Muscle layer of colon (tissue), 2 donors: Measurements from ENCODE around the gene LRRC59.
"Not testable (repeated sequence)": the region's sequence is repeated elsewhere in the genome, so short reads cannot be mapped to it uniquely, and the experiment has no call there.

Source experiments
- H3K27ac ChIP-seq: one replicate; pipeline ENCODE4 v1.7.0; 2013; ENCODE audit warnings: low read depth, mild to moderate bottlenecking, low read length, moderate library complexity
- H3K27me3 ChIP-seq, 2 donors: one replicate each; pipeline ENCODE4 v1.7.0; 2013; ENCODE audit warnings: low read length in 2 of 2, mild to moderate bottlenecking in 2 of 2; ENCODE audit not compliant: insufficient read depth in 2 of 2, control insufficient read depth in 1 of 2
- H3K36me3 ChIP-seq: one replicate; pipeline ENCODE4 v1.7.0; 2013; ENCODE audit warnings: mild to moderate bottlenecking, low read length; ENCODE audit not compliant: insufficient read depth
- H3K4me1 ChIP-seq: one replicate; pipeline ENCODE4 v1.7.0; 2013; ENCODE audit warnings: mild to moderate bottlenecking, low read length; ENCODE audit not compliant: insufficient read depth
- H3K4me3 ChIP-seq, 2 donors: one replicate each; pipeline ENCODE4 v1.7.0; 2013; ENCODE audit warnings: low read length in 2 of 2, low read depth in 1 of 2, mild to moderate bottlenecking in 1 of 2, moderate library complexity in 1 of 2
- H3K9ac ChIP-seq: one replicate; pipeline ENCODE4 v1.7.0; 2013; ENCODE audit warnings: low read length
- H3K9me3 ChIP-seq: one replicate; pipeline ENCODE4 v1.7.0; 2013; ENCODE audit warnings: mild to moderate bottlenecking, low read length
- donor health status: abdominal sarcoma.
- donor health status: Adenocarcinoma of cecum.

Gene LRRC59

GRCh38 chr17:50347894-50348291 lies 49.4 kb downstream of the LRRC59 start:
- no peaks in the 10 kb centered on the region for H3K27me3 ChIP-seq
- H3K9me3 ChIP-seq: no peaks in the 10 kb centered on the region
- peaks cover 4% of the 10 kb centered on the region for H3K36me3 ChIP-seq
- H3K27ac ChIP-seq: no peak overlapping the region
- H3K4me1 ChIP-seq: peaks cover 35% of the 10 kb centered on the region
- H3K4me3 ChIP-seq: peak overlapping the region in 1 of 2 donors; percentile 88
- H3K9ac ChIP-seq: no peak overlapping the region

DNA sequence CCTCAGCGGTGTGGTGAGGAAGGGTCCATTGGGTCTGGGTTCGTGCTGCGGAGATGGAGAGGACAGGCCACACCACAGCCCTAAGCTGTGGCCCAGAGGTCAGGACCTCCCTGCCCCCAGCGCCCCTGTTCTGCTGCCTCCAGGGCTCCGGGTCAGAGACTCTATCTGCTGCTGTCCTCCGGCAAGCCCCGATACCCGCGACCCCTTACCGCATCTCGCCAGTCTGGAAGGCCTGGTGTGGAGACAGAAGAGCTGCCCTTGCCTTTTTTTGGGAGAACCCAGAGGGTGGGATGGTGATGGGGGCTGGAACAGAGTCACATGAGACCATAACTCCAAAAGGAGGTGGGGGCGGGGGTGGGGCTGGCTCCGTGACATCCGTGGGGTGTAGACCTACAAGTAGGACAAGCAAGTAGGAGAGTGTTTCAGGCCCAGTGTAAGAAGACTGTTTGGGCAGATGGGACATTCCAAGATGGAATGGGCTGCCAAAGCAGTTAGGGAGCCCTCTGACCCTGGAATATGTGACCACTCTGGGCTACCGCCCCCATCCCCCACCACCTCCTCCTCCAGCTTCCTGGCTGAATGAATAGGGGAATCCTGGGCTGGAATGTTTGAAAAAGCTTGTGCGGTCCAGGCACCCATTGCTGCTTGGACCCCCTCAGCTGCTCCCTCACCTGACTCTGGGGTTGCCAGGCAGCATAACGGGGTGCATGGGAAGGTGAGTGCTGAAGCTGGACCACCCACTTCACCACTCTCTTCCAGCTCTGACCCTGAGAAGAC lies 50.0 kb downstream of the LRRC59 start:
- Histone ChIP-seq H3K4me1 (peaks cover 29% of the 10 kb centered on the region), H3K9ac (peak overlapping the region; percentile 67), H3K27ac (peak overlapping the region; percentile 67), H3K4me3 (peak overlapping the region; percentile 79 to 88), H3K27me3 (no peaks in the 10 kb centered on the region), H3K9me3 (no peaks in the 10 kb centered on the region), H3K36me3 (peaks cover 4% of the 10 kb centered on the region)

GRCh38 chr17:50346313-50347116 lies 50.8 kb downstream of the LRRC59 start:
- no peaks in the 10 kb centered on the region for H3K9me3 ChIP-seq
- no peaks in the 10 kb centered on the region for H3K27me3 ChIP-seq
- H3K4me1 ChIP-seq: peaks cover 21% of the 10 kb centered on the region
- no peaks in the 10 kb centered on the region for H3K36me3 ChIP-seq
- peak overlapping the region; percentile 67 for H3K9ac ChIP-seq
- peak overlapping the region; percentile 79 to 88 for H3K4me3 ChIP-seq
- peak overlapping the region; percentile 67 for H3K27ac ChIP-seq

- Histone ChIP-seq H3K4me1 (peaks cover 20% of the 10 kb centered on the region), H3K9ac (peak within 1 kb of the TSS; percentile 67), H3K9me3 (no peaks in the 10 kb centered on the region), H3K27me3 (no peaks in the 10 kb centered on the region), H3K4me3 (peak within 1 kb of the TSS; percentile 79 to 88), H3K27ac (peak within 1 kb of the TSS; percentile 67), H3K36me3 (no peaks in the 10 kb centered on the region)
Observed at GRCh38 chr17:50345432-50346312, 51.7 kb downstream of the LRRC59 start, which contains the start of gene XYLT2. XYLT2 (plus strand) TSS chr17:50346126; CDS start chr17:50346141, 15 bp downstream.

DNA sequence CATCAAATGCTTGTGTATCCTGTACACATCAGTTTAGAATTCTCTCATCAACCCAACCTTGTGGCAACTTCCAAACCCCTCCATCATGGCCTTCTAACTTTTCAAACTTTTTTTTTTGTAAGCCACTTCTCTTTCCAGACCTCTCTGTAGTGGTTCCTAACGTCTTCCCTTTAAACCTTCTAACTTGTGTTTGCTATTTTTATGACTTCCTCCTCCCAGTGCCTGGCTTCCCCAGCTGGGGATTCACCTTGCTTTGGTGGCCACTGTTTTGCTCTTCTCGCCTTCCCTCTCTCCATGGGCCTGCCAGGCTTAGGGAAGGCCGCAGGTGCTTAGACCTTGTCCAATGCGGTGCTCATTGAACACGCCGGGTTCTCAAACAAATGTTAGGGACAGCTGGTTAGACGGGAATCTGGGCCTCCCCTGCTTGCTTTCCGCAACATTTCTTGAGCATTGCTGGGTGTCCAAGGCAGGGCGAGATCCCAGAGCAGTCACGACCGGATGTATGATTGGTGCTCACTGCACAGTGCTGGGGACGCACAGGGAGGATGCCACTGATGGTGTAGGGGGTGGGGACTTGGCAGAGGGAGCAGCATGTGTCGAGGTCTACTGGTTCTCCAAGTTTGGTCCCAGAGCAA lies 52.5 kb downstream of the LRRC59 start:
- no peak overlapping the region for H3K27ac ChIP-seq
- H3K4me1 ChIP-seq: peaks cover 20% of the 10 kb centered on the region
- no peaks in the 10 kb centered on the region for H3K9me3 ChIP-seq
- H3K9ac ChIP-seq: no peak overlapping the region
- H3K4me3 ChIP-seq: peak overlapping the region in 1 of 2 donors; percentile 60
- no peaks in the 10 kb centered on the region for H3K36me3 ChIP-seq
- H3K27me3 ChIP-seq: no peaks in the 10 kb centered on the region

DNA sequence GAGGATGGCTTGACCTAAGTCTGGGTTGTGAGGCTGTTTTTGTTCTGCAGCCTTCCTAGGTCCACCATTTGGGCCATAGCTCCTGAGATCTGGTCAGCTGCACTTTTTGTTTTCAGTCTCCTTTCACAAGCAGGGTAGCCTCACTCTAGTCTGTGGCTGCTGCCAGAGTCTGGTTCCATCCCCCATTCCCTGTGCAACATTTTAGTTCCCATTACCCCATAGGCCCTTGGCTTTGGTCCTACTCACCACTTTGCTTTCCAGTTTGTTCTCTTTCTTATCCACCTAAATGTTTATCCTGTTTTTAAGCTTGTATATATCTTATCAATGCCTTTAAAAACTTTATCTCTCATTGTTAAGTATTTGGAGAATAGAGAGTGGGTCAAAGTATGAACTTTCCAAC lies 57.9 kb downstream of the LRRC59 start:
- Histone ChIP-seq H3K9me3 (no peaks in the 10 kb centered on the region), H3K27ac (no peak overlapping the region), H3K4me3 (no peak overlapping the region), H3K27me3 (no peaks in the 10 kb centered on the region), H3K36me3 (no peaks in the 10 kb centered on the region), H3K4me1 (no peaks in the 10 kb centered on the region), H3K9ac (no peak overlapping the region)

- Histone ChIP-seq H3K27ac (no peak overlapping the region), H3K4me1 (no peaks in the 10 kb centered on the region), H3K9me3 (no peaks in the 10 kb centered on the region), H3K36me3 (no peaks in the 10 kb centered on the region), H3K4me3 (no peak overlapping the region), H3K9ac (no peak overlapping the region), H3K27me3 (no peaks in the 10 kb centered on the region)
Observed at GRCh38 chr17:50338645-50339044, 58.7 kb downstream of the LRRC59 start.

DNA sequence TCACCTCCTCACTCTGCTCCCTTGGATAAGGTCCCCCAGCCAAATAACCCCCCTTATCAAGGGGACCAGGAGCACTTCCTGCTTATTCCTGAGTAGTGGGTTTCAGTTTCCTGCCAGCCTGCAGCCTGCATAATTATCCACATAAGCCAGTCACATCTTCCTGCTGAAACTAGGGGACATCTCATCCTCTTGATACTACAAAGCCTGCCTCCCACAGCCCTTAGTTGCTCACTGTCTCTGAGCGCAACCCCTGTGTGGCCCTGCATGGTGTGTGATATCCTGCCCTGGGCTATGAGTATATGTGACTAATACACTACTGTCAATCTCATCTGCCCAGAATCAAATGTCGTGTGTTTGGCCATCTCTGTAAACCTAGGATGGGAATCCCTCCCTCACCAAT lies 59.4 kb downstream of the LRRC59 start:
- Histone ChIP-seq H3K27me3 (no peaks in the 10 kb centered on the region), H3K9me3 (no peaks in the 10 kb centered on the region), H3K4me3 (no peak overlapping the region), H3K4me1 (no peaks in the 10 kb centered on the region), H3K9ac (no peak overlapping the region), H3K36me3 (no peaks in the 10 kb centered on the region), H3K27ac (no peak overlapping the region)

DNA sequence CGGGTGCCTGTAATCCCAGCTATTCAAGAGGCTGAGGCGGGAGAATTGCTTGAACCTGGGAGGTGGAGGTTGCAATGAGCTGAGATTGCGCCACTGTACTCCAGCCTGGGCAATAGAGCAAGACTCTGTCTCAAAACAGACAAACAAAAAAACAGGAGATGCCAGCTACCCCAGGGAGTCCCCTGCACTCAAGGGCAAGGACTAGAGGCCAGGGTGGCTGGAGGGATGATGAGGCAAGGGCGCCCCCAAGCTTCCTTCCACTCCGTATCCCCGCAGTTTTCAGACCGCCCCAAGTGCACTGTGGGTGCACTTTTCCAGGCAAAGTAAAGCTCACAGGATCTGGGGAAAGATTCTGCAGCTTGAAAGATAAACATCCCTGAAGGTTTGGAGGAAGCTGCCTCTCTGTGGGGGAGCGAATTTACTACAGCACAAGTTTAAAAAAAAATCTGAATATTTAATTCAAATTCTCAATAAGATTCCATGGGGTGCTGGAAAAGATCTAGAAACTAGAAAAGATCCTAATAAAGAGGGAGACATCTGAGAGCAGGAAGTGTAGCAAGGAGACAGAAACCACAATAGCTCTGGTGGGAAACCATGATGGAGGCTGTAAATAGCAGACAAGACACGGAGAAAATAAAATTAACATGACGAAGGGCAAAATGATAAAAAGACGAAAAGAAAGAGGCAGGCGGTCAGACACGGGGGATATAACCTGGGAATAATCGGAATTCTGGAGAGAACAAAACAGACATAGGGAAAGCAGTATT lies 63.8 kb downstream of the LRRC59 start:
- H3K9me3 ChIP-seq, H3K4me1 ChIP-seq, H3K27me3 ChIP-seq, H3K4me3 ChIP-seq, H3K9ac ChIP-seq, H3K36me3 ChIP-seq, H3K27ac ChIP-seq: not testable (repeated sequence)

DNA sequence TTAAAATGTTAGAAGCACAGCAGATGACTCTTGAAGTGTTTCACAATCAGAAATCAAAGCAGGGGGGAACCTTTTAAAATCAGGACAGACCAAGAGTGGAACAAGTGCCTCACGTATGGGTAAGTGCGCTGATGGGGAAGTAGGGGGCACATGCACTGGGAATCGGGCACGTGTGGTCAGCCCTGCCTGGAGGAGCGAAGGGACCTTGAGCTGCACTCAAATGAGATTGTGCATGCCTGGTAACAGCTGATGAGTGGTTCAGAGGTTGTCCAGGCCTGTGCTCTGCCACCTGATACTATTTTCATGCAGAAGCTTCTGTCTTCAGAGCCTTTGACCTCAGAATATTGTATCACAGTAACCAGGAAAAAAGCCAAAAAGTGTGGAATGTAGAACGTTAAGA lies 65.1 kb downstream of the LRRC59 start:
- Histone ChIP-seq H3K27ac (no peak overlapping the region), H3K36me3 (no peaks in the 10 kb centered on the region), H3K9ac (no peak overlapping the region), H3K4me3 (no peak overlapping the region), H3K4me1 (no peaks in the 10 kb centered on the region), H3K27me3 (no peaks in the 10 kb centered on the region), H3K9me3 (no peaks in the 10 kb centered on the region)
